HEK293 (cell line): ENCODE data around the gene PLA2G4C.
"Not testable (repeated sequence)": the region's sequence is repeated elsewhere in the genome, so short reads cannot be mapped to it uniquely, and the experiment has no call there.

Source experiments
- CTCF ChIA-PET: fragments of 350-600 bp; formaldehyde crosslinking; extraction: SDS; loops from one replicate; lab custom pipeline; 2021; ENCODE audit warnings: antibody characterized with exemption; lab: Yijun Ruan, JAX
- POLR2A ChIA-PET: fragments of 300-600 bp; formaldehyde crosslinking; extraction: SDS; loops from one replicate; lab custom pipeline; 2020; ENCODE audit warnings: antibody characterized with exemption, inconsistent platforms; lab: Yijun Ruan, JAX
- H3K27ac ChIP-seq: fragments of 200-500 bp; sonication (Bioruptor generic); 2 replicates; pipeline ENCODE4 v1.5.1; 2014; ENCODE audit warnings: low read depth, low read length, control low read depth, inconsistent platforms; ENCODE audit errors: extremely low read depth
- H3K36me3 ChIP-seq, 2 experiments: fragments of 200-500 bp in 1 of 2; sonication (Bioruptor generic) in 1 of 2; 1 replicate in 1 of 2; 2 replicates in 1 of 2; pipeline ENCODE4 v1.5.1; 2014 to 2017; ENCODE audit warnings: inconsistent platforms in 2 of 2, low read length in 2 of 2; ENCODE audit not compliant: control insufficient read depth in 2 of 2, insufficient read depth in 1 of 2
- H3K4me1 ChIP-seq: fragments of 200-500 bp; sonication (Bioruptor generic); 2 replicates; pipeline ENCODE4 v1.5.1; 2014; ENCODE audit warnings: mild to moderate bottlenecking, low read length, inconsistent platforms; ENCODE audit not compliant: control insufficient read depth, insufficient read depth
- H3K4me3 ChIP-seq: 2 replicates; pipeline ENCODE4 v1.5.1; 2011; ENCODE audit warnings: low read depth, mild to moderate bottlenecking, control low read depth, low read length, moderate library complexity
- H3K9me3 ChIP-seq: fragments of 200-500 bp; sonication (Bioruptor generic); 2 replicates; pipeline ENCODE4 v1.5.1; 2014; ENCODE audit warnings: low read depth, low read length, inconsistent platforms; ENCODE audit not compliant: control insufficient read depth, insufficient read depth
- KLF8 ChIP-seq: fragments of 450-650 bp; formaldehyde crosslinking; IDR thresholded peaks from 2 replicates; pipeline ENCODE4 v1.5.1; 2016; ENCODE audit warnings: missing biosample characterization, missing genetic modification characterization
- OVOL3 ChIP-seq: fragments of 450-650 bp; formaldehyde crosslinking; IDR thresholded peaks from 2 replicates; pipeline ENCODE4 v1.5.1; 2016; ENCODE audit warnings: missing biosample characterization, missing genetic modification characterization
- ZBTB21 ChIP-seq: fragments of 450-650 bp; formaldehyde crosslinking; IDR thresholded peaks from 2 replicates; pipeline ENCODE4 v1.5.1; 2017; ENCODE audit warnings: missing biosample characterization, missing genetic modification characterization
- ZNF10 ChIP-seq: fragments of 450-650 bp; formaldehyde crosslinking; IDR thresholded peaks from 2 replicates; pipeline ENCODE4 v1.5.1; 2017; ENCODE audit warnings: missing biosample characterization, missing genetic modification characterization
- ZNF121 ChIP-seq: fragments of 450-650 bp; formaldehyde crosslinking; IDR thresholded peaks from 2 replicates; pipeline ENCODE4 v1.5.1; 2016; ENCODE audit warnings: missing biosample characterization, missing genetic modification characterization
- ZNF146 ChIP-seq: fragments of 450-650 bp; formaldehyde crosslinking; IDR thresholded peaks from 2 replicates; pipeline ENCODE4 v1.5.1; 2016; ENCODE audit warnings: missing biosample characterization, missing genetic modification characterization
- ZNF274 ChIP-seq, 2 experiments: fragments of 200-500 bp in 1 of 2; fragments of 450-650 bp in 1 of 2; sonication (Bioruptor generic) in 1 of 2; formaldehyde crosslinking in 1 of 2; IDR thresholded peaks; 2 replicates each; pipeline versions ENCODE4 v1.5.1 to v1.6.1; 2014 to 2016; ENCODE audit warnings: borderline replicate concordance in 1 of 2, inconsistent platforms in 1 of 2, low read length in 1 of 2, missing biosample characterization in 1 of 2, missing genetic modification characterization in 1 of 2
- ZNF404 ChIP-seq: fragments of 450-650 bp; formaldehyde crosslinking; IDR thresholded peaks from 2 replicates; pipeline ENCODE4 v1.5.1; 2017; ENCODE audit warnings: missing biosample characterization, missing genetic modification characterization
- ZNF510 ChIP-seq: fragments of 450-650 bp; formaldehyde crosslinking; IDR thresholded peaks from 2 replicates; pipeline ENCODE4 v1.5.1; 2018; ENCODE audit warnings: mild to moderate bottlenecking, missing genetic modification characterization, missing biosample characterization; ENCODE audit not compliant: insufficient replicate concordance
- ZNF544 ChIP-seq: fragments of 450-650 bp; formaldehyde crosslinking; IDR thresholded peaks from 2 replicates; pipeline ENCODE4 v1.5.0; 2017; ENCODE audit warnings: missing biosample characterization, missing genetic modification characterization
- ZNF585B ChIP-seq: fragments of 450-650 bp; formaldehyde crosslinking; IDR thresholded peaks from 2 replicates; pipeline ENCODE4 v1.5.1; 2016; ENCODE audit warnings: missing biosample characterization, missing genetic modification characterization
- ZNF654 ChIP-seq: fragments of 450-650 bp; formaldehyde crosslinking; IDR thresholded peaks from 2 replicates; pipeline ENCODE4 v1.5.1; 2016; ENCODE audit warnings: low read depth, missing biosample characterization, missing genetic modification characterization
- ZNF701 ChIP-seq: fragments of 450-650 bp; formaldehyde crosslinking; IDR thresholded peaks from 2 replicates; pipeline ENCODE4 v1.5.1; 2016; ENCODE audit warnings: missing biosample characterization, missing genetic modification characterization
- TF ChIP-seq, protein P1 (sequence below): fragments of 450-650 bp; formaldehyde crosslinking; IDR thresholded peaks from 2 replicates; pipeline ENCODE4 v1.5.1; 2016; ENCODE audit warnings: missing biosample characterization, missing genetic modification characterization
- TF ChIP-seq, protein P2 (sequence below): fragments of 450-650 bp; formaldehyde crosslinking; IDR thresholded peaks from 2 replicates; pipeline ENCODE4 v1.5.0; 2017; ENCODE audit warnings: missing biosample characterization, missing genetic modification characterization, borderline replicate concordance

The PLA2G4C gene

DNA sequence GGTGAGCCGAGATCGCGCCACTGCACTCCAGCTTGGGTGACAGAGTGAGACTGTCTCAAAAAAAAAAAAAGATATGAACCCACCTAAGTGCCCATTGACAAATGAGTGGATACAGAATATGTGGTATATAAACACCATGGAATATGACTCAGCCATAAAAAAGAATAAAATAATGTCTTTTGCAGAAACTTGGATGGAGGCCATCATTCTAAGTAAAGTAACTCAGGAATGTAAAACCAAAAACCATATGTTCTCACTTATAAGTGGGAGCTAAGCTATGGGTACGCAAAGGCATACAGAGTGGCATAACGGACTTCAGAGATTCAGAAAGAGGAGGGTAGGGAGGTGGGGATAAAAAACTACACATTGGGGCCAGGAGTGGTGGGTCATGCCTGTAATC lies 29.5 kb downstream of the PLA2G4C start:
- CTCF ChIA-PET: interaction anchor here (0.6 to 1.7 kb wide), 2 partner anchors 16 to 22 kb away, joined by 4 to 7 read pairs; no protein-coding TSS in a partner anchor
- POLR2A ChIA-PET: no interaction called here
- no peak overlapping the region for H3K27ac ChIP-seq
- no peaks in the 10 kb centered on the region for H3K9me3 ChIP-seq
- no peaks in the 10 kb centered on the region for H3K36me3 ChIP-seq
- H3K4me3 ChIP-seq: no peak overlapping the region
- peaks cover 6% of the 10 kb centered on the region for H3K4me1 ChIP-seq
- TF ChIP-seq ZNF146 (peak; percentile 7; the same call in 1 of the 2 replicates), ZNF404 (tag by site-specific recombination) (no peak)

DNA sequence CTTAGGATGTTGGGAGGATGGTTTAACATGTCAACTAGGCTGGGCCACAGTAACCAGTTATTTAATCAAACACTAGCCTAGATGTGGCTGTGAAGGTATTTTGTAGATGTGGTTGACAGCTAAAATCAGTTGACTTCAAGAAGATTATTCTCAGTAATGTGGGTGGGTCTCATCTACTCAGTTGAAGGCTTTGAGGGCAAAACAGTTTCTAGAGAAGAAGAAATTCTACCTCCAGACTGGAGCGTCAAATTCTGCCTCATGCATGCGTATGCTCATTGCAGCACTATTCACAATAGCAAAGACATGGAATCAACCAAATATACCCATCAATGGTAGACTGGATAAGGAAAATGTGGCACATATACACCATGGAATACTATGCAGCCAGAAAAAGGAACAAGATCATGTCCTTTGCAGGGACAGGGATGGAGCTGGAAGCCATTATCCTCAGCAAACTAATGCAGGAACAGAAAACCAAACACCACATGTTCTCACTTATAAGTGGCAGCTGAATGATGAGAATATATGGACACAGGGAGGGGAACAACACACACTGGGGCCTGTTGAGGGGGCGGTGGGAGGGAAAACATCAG lies 40.3 kb downstream of the PLA2G4C start:
- CTCF ChIA-PET: interaction anchor here (0.6 to 2.0 kb wide), 4 partner anchors 10 to 106 kb away, joined by 3 to 5 read pairs (median 4); no protein-coding TSS in a partner anchor
- H3K4me3 ChIP-seq, H3K27ac ChIP-seq, H3K4me1 ChIP-seq, H3K9me3 ChIP-seq, POLR2A ChIA-PET, H3K36me3 ChIP-seq: not testable (repeated sequence)
- TF ChIP-seq ZNF10 (tag by site-specific recombination) (peak; percentile 86), ZNF146 (peak; percentile 87)
- TF ChIP-seq, protein P1, sequence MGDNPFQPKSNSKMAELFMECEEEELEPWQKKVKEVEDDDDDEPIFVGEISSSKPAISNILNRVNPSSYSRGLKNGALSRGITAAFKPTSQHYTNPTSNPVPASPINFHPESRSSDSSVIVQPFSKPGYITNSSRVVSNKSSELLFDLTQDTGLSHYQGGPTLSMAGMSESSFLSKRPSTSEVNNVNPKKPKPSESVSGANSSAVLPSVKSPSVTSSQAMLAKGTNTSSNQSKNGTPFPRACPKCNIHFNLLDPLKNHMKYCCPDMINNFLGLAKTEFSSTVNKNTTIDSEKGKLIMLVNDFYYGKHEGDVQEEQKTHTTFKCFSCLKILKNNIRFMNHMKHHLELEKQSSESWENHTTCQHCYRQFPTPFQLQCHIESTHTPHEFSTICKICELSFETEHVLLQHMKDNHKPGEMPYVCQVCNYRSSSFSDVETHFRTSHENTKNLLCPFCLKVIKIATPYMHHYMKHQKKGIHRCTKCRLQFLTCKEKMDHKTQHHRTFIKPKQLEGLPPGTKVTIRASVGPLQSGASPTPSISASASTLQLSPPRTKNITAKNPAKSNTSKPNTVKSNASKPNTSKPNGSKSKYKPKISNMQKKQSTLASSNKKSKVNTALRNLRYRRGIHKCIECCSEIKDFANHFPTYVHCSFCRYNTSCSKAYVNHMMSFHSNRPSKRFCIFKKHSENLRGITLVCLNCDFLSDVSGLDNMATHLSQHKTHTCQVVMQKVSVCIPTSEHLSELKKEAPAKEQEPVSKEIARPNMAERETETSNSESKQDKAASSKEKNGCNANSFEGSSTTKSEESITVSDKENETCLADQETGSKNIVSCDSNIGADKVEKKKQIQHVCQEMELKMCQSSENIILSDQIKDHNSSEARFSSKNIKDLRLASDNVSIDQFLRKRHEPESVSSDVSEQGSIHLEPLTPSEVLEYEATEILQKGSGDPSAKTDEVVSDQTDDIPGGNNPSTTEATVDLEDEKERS (tag by site-specific recombination): 0 out of 2 replicates have a peak, but pooled peaks have one; percentile 67

DNA sequence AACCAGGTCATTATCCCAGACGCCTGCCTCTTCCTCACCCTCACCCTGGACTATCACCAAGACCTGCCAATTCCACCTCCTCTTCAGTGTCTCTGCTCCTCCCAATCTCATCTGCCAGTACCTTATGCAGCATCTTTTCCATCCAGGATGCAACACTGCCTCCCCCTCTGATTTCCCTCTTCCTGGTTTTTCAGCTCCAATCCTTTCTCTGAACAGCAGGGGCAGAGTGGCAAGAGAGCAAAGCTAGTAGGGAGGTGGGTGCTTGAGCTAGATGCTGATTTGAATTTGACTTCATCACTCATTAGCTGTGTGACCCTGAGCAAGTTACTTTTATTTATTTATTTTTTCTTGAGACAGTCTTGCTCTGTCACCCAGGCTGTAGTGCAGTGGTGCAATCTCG lies 41.2 kb downstream of the PLA2G4C start:
- POLR2A ChIA-PET: no interaction called here
- CTCF ChIA-PET: interaction anchor here (0.6 to 2.0 kb wide), 6 partner anchors 11 to 372 kb away, joined by 3 to 5 read pairs (median 4); no protein-coding TSS in a partner anchor
- Histone ChIP-seq H3K4me1 (no peaks in the 10 kb centered on the region), H3K27ac (no peak overlapping the region), H3K36me3 (no peaks in the 10 kb centered on the region), H3K4me3 (no peak overlapping the region), H3K9me3 (no peaks in the 10 kb centered on the region)
- TF ChIP-seq ZNF654 (tag by site-specific recombination) (no peak), KLF8 (tag by site-specific recombination) (no peak), ZNF701 (tag by site-specific recombination) (no peak), OVOL3 (tag by site-specific recombination) (no peak), ZNF510 (no peak), ZNF121 (no peak), ZNF585B (no peak)
- TF ChIP-seq, protein P2, sequence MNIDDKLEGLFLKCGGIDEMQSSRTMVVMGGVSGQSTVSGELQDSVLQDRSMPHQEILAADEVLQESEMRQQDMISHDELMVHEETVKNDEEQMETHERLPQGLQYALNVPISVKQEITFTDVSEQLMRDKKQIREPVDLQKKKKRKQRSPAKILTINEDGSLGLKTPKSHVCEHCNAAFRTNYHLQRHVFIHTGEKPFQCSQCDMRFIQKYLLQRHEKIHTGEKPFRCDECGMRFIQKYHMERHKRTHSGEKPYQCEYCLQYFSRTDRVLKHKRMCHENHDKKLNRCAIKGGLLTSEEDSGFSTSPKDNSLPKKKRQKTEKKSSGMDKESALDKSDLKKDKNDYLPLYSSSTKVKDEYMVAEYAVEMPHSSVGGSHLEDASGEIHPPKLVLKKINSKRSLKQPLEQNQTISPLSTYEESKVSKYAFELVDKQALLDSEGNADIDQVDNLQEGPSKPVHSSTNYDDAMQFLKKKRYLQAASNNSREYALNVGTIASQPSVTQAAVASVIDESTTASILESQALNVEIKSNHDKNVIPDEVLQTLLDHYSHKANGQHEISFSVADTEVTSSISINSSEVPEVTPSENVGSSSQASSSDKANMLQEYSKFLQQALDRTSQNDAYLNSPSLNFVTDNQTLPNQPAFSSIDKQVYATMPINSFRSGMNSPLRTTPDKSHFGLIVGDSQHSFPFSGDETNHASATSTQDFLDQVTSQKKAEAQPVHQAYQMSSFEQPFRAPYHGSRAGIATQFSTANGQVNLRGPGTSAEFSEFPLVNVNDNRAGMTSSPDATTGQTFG (tag by site-specific recombination): no peak

DNA sequence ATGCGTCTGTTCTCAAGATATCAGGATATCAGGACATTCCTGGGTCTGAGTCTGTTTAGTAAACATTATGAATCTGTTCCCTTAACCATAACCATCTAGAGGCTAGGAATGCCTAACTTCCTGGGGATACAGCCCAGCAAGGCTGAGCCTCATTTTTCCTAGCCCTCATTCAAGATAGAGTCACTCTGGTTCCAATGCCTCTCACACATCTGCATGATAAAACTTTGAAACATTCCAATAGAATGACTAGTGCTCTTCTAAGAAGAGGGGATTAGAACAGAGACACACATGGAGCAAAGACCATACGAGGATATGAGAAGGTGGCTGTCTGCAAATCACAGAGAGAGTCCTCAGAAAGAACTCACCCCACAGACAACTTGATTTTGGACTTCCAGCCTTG lies 46.1 kb downstream of the PLA2G4C start:
- Histone ChIP-seq H3K9me3 (no peaks in the 10 kb centered on the region), H3K27ac (no peak overlapping the region), H3K36me3 (no peaks in the 10 kb centered on the region), H3K4me1 (no peaks in the 10 kb centered on the region), H3K4me3 (no peak overlapping the region)
- CTCF ChIA-PET: no interaction called here
- POLR2A ChIA-PET: no interaction called here
- TF ChIP-seq ZNF274 (IDR thresholded peaks at IDR 0.05; ENCODE audit: low read length) (no peak), ZNF274 (tag by site-specific recombination; IDR thresholded peaks at IDR 0.05; ENCODE audit: borderline replicate concordance) (no peak), ZNF544 (tag by site-specific recombination) (no peak), ZBTB21 (tag by site-specific recombination) (no peak)
